ENCODE data around the gene AIG1.
"Not testable (repeated sequence)": the region's sequence is repeated elsewhere in the genome, so short reads cannot be mapped to it uniquely, and the experiment has no call there.

Gene AIG1

DNA sequence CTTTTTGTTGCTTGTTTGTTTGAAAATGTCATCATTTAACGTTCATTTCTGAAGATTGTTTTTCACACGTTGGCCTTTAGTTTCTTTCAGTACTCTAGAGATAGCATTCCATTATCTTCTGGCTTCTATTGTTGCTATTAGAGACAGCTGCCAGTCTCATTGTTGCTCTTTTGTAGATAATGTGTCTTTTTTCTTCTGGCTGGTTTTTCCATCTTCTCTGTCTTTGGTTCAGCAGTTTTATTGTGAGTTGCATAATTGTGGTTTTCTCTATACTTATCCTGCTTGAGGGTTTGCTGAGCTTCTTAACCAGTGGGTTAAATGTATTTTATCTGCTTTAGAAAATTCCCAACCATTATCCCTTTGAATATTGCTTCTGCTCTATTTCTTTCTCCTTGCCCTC lies 23.2 kb upstream of the AIG1 start:
- no peaks in the 10 kb centered on the region for H3K36me3 ChIP-seq (ENCODE audit: insufficient read depth, low read length)
- no peaks in the 10 kb centered on the region for H3K27me3 ChIP-seq (ENCODE audit: control insufficient read depth, insufficient read depth, low read length)
- H3K9ac ChIP-seq (ENCODE audit: low read depth, low read length) = no peak overlapping the region
- no peaks in the 10 kb centered on the region for H3K4me1 ChIP-seq (ENCODE audit: control insufficient read depth, insufficient read depth, low read length)
- H3K9me3 ChIP-seq (replicated peaks; ENCODE audit: low read length) = no peaks in the 10 kb centered on the region
- no peak overlapping the region for H3K4me3 ChIP-seq (ENCODE audit: low read length)
- H3K4me2 ChIP-seq (ENCODE audit: low read length) = no peak overlapping the region

DNA sequence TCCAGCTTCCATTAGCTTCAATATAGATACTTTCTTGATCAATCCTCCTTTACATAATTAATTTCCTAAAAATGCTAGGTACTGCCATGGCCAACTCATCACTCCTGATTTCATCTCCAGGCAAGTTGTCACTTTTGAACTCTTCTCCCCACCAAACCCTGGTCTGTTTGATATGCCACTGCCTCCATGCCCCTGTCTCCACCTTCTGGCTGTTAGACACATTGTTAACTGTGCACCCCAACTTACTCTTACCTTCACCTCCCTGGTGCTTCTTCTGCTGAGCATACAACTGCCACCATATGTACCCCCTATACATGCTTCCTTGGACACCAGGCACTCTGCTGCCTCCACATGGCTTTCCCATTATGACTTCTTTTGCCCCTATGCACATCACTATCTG lies 21.9 kb upstream of the AIG1 start:
- Histone ChIP-seq H3K36me3 (ENCODE audit: insufficient read depth, low read length) (no peaks in the 10 kb centered on the region), H3K4me3 (ENCODE audit: low read length) (no peak overlapping the region), H3K27me3 (ENCODE audit: control insufficient read depth, insufficient read depth, low read length) (no peaks in the 10 kb centered on the region), H3K9me3 (replicated peaks; ENCODE audit: low read length) (no peaks in the 10 kb centered on the region), H3K4me2 (ENCODE audit: low read length) (no peak overlapping the region), H3K9ac (ENCODE audit: low read depth, low read length) (no peak overlapping the region), H3K4me1 (ENCODE audit: control insufficient read depth, insufficient read depth, low read length) (no peaks in the 10 kb centered on the region)

DNA sequence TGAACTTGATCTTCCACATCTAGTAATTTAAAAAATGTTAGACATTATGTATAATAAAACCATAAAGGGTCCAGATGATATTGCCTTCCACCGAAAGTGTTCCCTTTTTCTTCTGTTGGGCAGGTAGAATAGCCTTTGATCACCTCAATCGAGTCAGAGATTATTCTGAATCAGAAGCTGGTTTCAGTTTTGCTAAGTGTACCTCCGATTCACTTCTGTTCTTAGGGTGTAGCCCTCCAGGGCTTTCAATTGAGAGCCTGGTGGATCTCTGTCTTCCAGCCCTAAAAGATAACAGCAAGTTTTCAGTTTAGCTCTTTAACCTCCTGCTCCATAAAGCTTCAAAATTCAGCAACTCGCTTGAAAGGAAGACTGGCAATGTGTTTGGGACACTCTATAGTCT lies 21.1 kb upstream of the AIG1 start:
- no peaks in the 10 kb centered on the region for H3K4me1 ChIP-seq (ENCODE audit: control insufficient read depth, insufficient read depth, low read length)
- no peak overlapping the region for H3K9ac ChIP-seq (ENCODE audit: low read depth, low read length)
- no peak overlapping the region for H3K4me2 ChIP-seq (ENCODE audit: low read length)
- no peak overlapping the region for H3K4me3 ChIP-seq (ENCODE audit: low read length)
- H3K27me3 ChIP-seq (ENCODE audit: control insufficient read depth, insufficient read depth, low read length) = no peaks in the 10 kb centered on the region
- H3K36me3 ChIP-seq (ENCODE audit: insufficient read depth, low read length) = no peaks in the 10 kb centered on the region
- H3K9me3 ChIP-seq (replicated peaks; ENCODE audit: low read length) = no peaks in the 10 kb centered on the region

DNA sequence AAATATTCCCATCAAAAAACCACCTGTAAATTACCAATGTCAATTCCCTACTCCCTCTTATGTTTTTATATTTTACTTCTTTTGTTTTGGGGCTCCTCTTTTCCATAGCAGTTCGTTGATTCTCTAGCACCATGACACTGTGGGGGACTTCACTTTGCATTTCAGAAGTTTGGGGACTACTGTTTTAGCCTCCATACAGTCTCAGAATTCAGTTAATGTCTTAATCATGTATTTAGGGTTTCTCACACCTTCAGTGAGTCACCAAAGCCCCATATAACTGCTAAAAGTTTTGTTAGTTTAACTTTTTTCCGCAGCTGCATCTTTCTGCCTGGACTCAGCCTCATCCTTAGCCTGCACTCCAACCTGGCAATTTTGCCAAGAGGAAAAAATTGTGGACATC lies 20.7 kb upstream of the AIG1 start:
- no peaks in the 10 kb centered on the region for H3K4me1 ChIP-seq (ENCODE audit: control insufficient read depth, insufficient read depth, low read length)
- H3K36me3 ChIP-seq (ENCODE audit: insufficient read depth, low read length) = no peaks in the 10 kb centered on the region

DNA sequence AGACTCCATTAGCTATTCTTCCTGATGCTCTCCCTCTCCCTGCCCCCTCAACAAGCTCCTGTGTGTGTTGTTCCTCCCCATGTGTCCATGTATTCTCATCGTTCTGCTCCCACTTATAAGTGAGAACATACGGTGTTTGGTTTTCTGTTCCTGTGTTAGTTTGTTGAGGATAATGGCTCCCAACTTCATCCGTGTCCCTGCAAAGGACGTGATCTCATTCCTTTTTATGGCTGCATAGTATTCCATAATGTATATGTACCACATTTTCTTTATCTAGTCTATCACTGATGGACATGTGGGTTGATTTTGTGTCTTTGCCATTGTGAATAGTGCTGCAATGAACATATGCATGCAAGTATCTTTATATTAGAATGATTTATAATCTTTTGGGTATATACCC lies 16.3 kb upstream of the AIG1 start:
- not testable (repeated sequence) for H3K4me2 ChIP-seq (ENCODE audit: low read length); H3K9ac ChIP-seq (ENCODE audit: low read depth, low read length); H3K9me3 ChIP-seq (replicated peaks; ENCODE audit: low read length); H3K36me3 ChIP-seq (ENCODE audit: insufficient read depth, low read length); H3K4me1 ChIP-seq (ENCODE audit: control insufficient read depth, insufficient read depth, low read length); H3K27me3 ChIP-seq (ENCODE audit: control insufficient read depth, insufficient read depth, low read length); H3K4me3 ChIP-seq (ENCODE audit: low read length)

More for the DNA sequence above, 20.7 kb upstream of the AIG1 start:
- no peak overlapping the region for H3K9ac ChIP-seq (ENCODE audit: low read depth, low read length)
- no peaks in the 10 kb centered on the region for H3K27me3 ChIP-seq (ENCODE audit: control insufficient read depth, insufficient read depth, low read length)
- H3K9me3 ChIP-seq (replicated peaks; ENCODE audit: low read length) = no peaks in the 10 kb centered on the region
- no peak overlapping the region for H3K4me3 ChIP-seq (ENCODE audit: low read length)
- no peak overlapping the region for H3K4me2 ChIP-seq (ENCODE audit: low read length)

DNA sequence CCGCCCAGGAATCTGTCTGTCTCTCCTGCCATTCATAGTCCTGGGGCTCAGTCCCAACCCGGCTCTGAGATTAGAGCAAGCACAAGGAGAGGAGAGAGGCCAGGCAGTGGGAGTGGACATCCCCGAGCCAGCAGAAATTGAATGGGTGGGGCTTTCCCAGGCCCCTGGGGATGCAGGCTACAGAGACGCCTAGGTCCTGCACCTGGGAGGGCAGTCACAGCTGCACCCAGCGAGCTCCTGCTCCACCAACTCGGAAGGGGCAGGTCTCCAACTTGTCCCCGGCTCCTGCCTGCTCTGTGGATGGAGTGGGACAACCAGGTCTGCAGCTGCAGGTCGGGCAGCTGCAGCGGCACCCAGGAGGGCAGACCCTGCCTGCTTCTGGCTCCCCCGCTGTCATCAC lies 11.1 kb upstream of the AIG1 start:
- H3K4me2 ChIP-seq (ENCODE audit: low read length) = no peak overlapping the region
- no peaks in the 10 kb centered on the region for H3K27me3 ChIP-seq (ENCODE audit: control insufficient read depth, insufficient read depth, low read length)

DNA sequence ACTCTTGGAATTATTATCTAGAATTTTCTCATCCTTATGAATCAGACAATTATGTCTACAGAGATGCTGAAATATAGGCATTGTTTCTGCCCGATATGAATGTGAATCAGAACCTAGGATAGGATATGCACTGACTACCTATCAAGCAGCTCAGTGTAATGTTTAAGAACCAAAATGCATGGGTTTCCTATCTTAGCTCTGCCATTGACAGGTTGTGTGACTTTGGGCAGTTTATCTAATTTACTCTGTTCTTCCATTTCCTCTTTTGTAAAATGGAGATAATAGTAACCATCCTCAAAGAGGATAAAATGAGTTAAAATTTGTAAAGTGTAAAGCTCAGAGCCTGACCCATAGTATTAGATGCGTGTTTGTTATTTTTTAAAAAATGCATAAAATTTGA lies 10.2 kb upstream of the AIG1 start:
- Histone ChIP-seq H3K4me2 (ENCODE audit: low read length) (no peak overlapping the region), H3K9ac (ENCODE audit: low read depth, low read length) (no peak overlapping the region), H3K9me3 (replicated peaks; ENCODE audit: low read length) (no peaks in the 10 kb centered on the region), H3K4me3 (ENCODE audit: low read length) (no peak overlapping the region), H3K4me1 (ENCODE audit: control insufficient read depth, insufficient read depth, low read length) (no peaks in the 10 kb centered on the region), H3K36me3 (ENCODE audit: insufficient read depth, low read length) (no peaks in the 10 kb centered on the region), H3K27me3 (ENCODE audit: control insufficient read depth, insufficient read depth, low read length) (no peaks in the 10 kb centered on the region)

More for the DNA sequence above, 11.1 kb upstream of the AIG1 start:
- Histone ChIP-seq H3K9ac (ENCODE audit: low read depth, low read length) (no peak overlapping the region), H3K4me3 (ENCODE audit: low read length) (no peak overlapping the region), H3K4me1 (ENCODE audit: control insufficient read depth, insufficient read depth, low read length) (no peaks in the 10 kb centered on the region), H3K9me3 (replicated peaks; ENCODE audit: low read length) (no peaks in the 10 kb centered on the region), H3K36me3 (ENCODE audit: insufficient read depth, low read length) (no peaks in the 10 kb centered on the region)

DNA sequence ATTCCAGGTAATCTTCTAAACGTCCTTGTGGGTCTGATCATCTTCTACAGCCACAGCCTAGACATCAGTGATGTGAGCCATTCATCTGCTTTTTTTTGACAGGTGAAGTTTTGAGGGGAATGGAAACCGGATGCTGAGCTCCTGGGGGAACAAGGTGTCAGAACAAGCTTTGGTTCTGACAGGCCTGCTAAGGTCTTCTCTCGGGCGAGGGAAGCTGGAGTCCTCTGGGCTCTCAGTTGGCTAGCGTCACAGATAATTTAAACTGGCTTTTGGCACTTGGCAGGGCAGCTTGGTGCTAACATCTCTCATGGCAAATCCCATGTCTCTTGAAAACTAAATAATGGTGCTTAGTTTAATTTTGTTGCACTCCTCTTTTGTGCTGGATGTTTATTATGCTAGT lies 8.4 kb upstream of the AIG1 start:
- Histone ChIP-seq H3K4me3 (ENCODE audit: low read length) (no peak overlapping the region), H3K36me3 (ENCODE audit: insufficient read depth, low read length) (no peaks in the 10 kb centered on the region), H3K4me2 (ENCODE audit: low read length) (no peak overlapping the region), H3K27me3 (ENCODE audit: control insufficient read depth, insufficient read depth, low read length) (no peaks in the 10 kb centered on the region), H3K9me3 (replicated peaks; ENCODE audit: low read length) (no peaks in the 10 kb centered on the region), H3K9ac (ENCODE audit: low read depth, low read length) (no peak overlapping the region), H3K4me1 (ENCODE audit: control insufficient read depth, insufficient read depth, low read length) (no peaks in the 10 kb centered on the region)

DNA sequence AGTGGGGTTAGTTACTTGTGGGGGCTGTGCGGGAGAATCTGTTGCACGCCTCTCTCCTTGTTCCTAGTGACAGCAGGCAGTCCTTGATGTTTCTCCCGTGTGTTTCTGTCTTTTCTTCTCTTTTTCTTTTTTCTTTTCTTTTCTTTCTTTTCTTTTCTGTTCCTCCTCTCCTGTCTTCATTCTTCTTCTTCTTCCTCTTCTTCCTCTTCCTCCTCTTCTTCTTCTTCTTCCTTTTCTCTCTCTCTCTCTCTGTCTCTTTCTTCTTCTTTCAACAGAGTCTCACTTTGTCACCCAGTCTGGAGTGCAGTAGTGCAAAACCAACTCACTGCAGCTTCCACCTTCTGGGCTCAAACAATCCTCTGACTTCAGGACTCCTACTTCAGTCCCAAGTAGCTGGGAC lies 6.8 kb upstream of the AIG1 start:
- H3K9ac ChIP-seq (ENCODE audit: low read depth, low read length) = no peak overlapping the region
- H3K9me3 ChIP-seq (replicated peaks; ENCODE audit: low read length) = no peaks in the 10 kb centered on the region
- no peak overlapping the region for H3K4me2 ChIP-seq (ENCODE audit: low read length)
- no peaks in the 10 kb centered on the region for H3K27me3 ChIP-seq (ENCODE audit: control insufficient read depth, insufficient read depth, low read length)
- H3K4me1 ChIP-seq (ENCODE audit: control insufficient read depth, insufficient read depth, low read length) = no peaks in the 10 kb centered on the region
- H3K36me3 ChIP-seq (ENCODE audit: insufficient read depth, low read length) = no peaks in the 10 kb centered on the region
- no peak overlapping the region for H3K4me3 ChIP-seq (ENCODE audit: low read length)

DNA sequence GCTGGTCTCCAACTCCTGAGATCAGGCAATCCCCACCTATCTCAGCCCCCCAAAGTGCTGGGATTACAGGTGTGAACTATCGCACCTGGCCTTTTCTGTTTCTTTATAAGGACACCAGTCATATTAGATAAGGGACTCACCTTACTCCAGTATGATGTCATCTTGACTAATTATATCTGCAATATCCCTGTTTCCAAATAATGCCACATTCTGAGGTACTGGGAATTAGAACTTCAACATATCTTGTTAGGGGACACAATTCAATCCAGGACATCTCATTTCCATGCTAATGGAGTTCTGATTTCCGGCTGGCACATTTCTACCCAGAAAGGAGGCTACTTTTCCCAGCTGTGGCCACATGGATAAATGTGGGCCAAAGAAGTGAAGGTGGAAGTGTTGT lies 6.4 kb upstream of the AIG1 start:
- Histone ChIP-seq H3K9ac (ENCODE audit: low read depth, low read length) (no peak overlapping the region), H3K4me2 (ENCODE audit: low read length) (no peak overlapping the region), H3K9me3 (replicated peaks; ENCODE audit: low read length) (no peaks in the 10 kb centered on the region), H3K4me3 (ENCODE audit: low read length) (no peak overlapping the region), H3K36me3 (ENCODE audit: insufficient read depth, low read length) (no peaks in the 10 kb centered on the region), H3K27me3 (ENCODE audit: control insufficient read depth, insufficient read depth, low read length) (no peaks in the 10 kb centered on the region), H3K4me1 (ENCODE audit: control insufficient read depth, insufficient read depth, low read length) (peaks cover under 1% of the 10 kb centered on the region)

DNA sequence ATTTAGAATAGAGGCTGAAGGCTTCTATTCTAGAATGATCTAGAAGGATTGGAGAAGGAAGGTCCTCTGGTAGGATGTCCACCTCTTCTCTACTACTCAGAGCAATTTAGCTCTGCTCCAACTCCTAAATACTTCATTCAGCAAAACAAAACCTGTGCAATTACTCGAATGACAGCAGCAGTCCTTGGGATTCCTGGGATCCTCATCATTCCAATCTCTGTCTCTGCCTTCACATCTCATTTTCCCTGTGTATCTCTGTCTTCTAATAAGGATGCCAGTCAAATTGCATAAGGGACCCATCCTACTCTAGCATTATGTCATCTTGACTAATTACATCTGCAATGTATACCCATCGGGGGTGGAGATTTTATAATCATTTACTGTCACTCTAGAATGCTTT lies 5.5 kb upstream of the AIG1 start:
- no peak overlapping the region for H3K4me2 ChIP-seq (ENCODE audit: low read length)
- H3K27me3 ChIP-seq (ENCODE audit: control insufficient read depth, insufficient read depth, low read length) = no peaks in the 10 kb centered on the region

DNA sequence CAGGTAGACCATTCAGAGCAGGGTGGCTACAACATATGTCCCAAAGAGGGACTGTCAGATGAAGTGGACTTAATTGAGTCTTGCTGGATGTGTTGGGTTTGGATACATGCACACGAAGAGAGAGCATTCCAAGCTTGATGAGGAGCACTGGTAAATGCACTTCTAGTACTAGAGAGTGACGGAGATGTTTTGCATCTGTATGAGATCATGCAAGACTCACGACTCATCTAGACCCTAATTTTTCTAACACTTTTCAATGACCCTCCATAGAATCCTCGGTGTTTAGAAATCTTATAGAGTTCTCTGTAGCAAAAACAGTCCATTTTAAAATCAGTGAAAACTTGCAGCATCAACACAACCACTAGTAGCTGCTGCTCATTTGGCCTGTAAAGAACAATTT lies 4.8 kb upstream of the AIG1 start:
- H3K9ac ChIP-seq (ENCODE audit: low read depth, low read length) = no peak overlapping the region

More for the DNA sequence above, 5.5 kb upstream of the AIG1 start:
- Histone ChIP-seq H3K4me1 (ENCODE audit: control insufficient read depth, insufficient read depth, low read length) (peaks cover 9% of the 10 kb centered on the region), H3K36me3 (ENCODE audit: insufficient read depth, low read length) (no peaks in the 10 kb centered on the region), H3K9me3 (replicated peaks; ENCODE audit: low read length) (no peaks in the 10 kb centered on the region), H3K4me3 (ENCODE audit: low read length) (no peak overlapping the region), H3K9ac (ENCODE audit: low read depth, low read length) (no peak overlapping the region)

More for the DNA sequence above, 4.8 kb upstream of the AIG1 start:
- Histone ChIP-seq H3K4me3 (ENCODE audit: low read length) (no peak overlapping the region), H3K4me2 (ENCODE audit: low read length) (no peak overlapping the region), H3K36me3 (ENCODE audit: insufficient read depth, low read length) (no peaks in the 10 kb centered on the region), H3K9me3 (replicated peaks; ENCODE audit: low read length) (no peaks in the 10 kb centered on the region), H3K27me3 (ENCODE audit: control insufficient read depth, insufficient read depth, low read length) (no peaks in the 10 kb centered on the region), H3K4me1 (ENCODE audit: control insufficient read depth, insufficient read depth, low read length) (peaks cover 9% of the 10 kb centered on the region)

Measured in skeletal muscle satellite cell (primary cell).